ENCODE data around the gene CTAGE6. TPM values are rescaled to one million over a fixed set of nuclear protein-coding genes. Genes with fewer than 3 reads are reported as not detected.
"Not testable (repeated sequence)": the region's sequence is repeated elsewhere in the genome, so short reads cannot be mapped to it uniquely, and the experiment has no call there.

The CTAGE6 gene
- total RNA-seq, 2 experiments from 2014 or later = 0.11 to 0.34 TPM

DNA sequence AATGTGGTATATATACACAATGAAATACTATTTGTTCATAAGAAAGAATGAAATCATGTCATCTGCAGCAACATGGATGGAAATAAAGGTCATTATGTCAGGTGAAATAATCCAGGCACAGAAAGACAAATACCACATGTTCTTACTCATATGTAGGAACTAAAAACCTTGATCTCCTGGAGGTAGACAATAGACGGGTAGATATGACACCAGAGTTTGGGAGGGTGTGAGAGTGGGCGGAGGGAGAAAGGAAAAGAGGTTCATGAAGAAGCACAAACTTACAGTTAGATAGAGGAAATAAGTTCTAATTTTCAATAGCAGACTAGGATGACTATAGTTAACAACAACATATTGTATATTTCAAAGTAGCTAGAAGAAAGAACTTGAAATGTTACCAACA lies 22.1 kb upstream of the CTAGE6 start:
- H3K27ac Mint-ChIP-seq; H3K4me1 Mint-ChIP-seq (ENCODE audit: low read depth); ATAC-seq (ENCODE audit: poor library complexity); H3K27me3 ChIP-seq (ENCODE audit: control insufficient read depth in 1 of 2, insufficient read depth in 2 of 2, low read length in 2 of 2); H3K27me3 Mint-ChIP-seq; H3K9me3 Mint-ChIP-seq; H3K4me3 ChIP-seq (ENCODE audit: low read length); H3K9me3 ChIP-seq (ENCODE audit: control insufficient read depth in 1 of 2, insufficient read depth in 1 of 2, low read length in 2 of 2); CTCF ChIA-PET; H3K4me1 ChIP-seq (ENCODE audit: insufficient read depth, low read length); intact Hi-C loops (cut with DNase I, micrococcal nuclease); DNase-seq; H3K36me3 Mint-ChIP-seq (ENCODE audit: low read depth); H3K4me3 Mint-ChIP-seq; H3K27ac ChIP-seq (ENCODE audit: low read depth in 1 of 2, low read length in 2 of 2); H3K36me3 ChIP-seq (ENCODE audit: insufficient read depth, low read length); POLR2A ChIA-PET: not testable (repeated sequence)

- H3K27ac ChIP-seq (ENCODE audit: low read depth in 1 of 2, low read length in 2 of 2); H3K27me3 Mint-ChIP-seq; H3K9me3 Mint-ChIP-seq; H3K27ac Mint-ChIP-seq; H3K4me3 ChIP-seq (ENCODE audit: low read length); H3K36me3 Mint-ChIP-seq (ENCODE audit: low read depth); CTCF ChIA-PET; H3K36me3 ChIP-seq (ENCODE audit: insufficient read depth, low read length); H3K4me1 Mint-ChIP-seq (ENCODE audit: low read depth); POLR2A ChIA-PET; intact Hi-C loops (cut with DNase I, micrococcal nuclease); H3K9me3 ChIP-seq (ENCODE audit: control insufficient read depth in 1 of 2, insufficient read depth in 1 of 2, low read length in 2 of 2); H3K4me1 ChIP-seq (ENCODE audit: insufficient read depth, low read length); H3K27me3 ChIP-seq (ENCODE audit: control insufficient read depth in 1 of 2, insufficient read depth in 2 of 2, low read length in 2 of 2); DNase-seq; ATAC-seq (ENCODE audit: poor library complexity); H3K4me3 Mint-ChIP-seq: not testable (repeated sequence)
These were observed 15.4 kb upstream of the CTAGE6 start for GRCh38 chr7:143772738-143773468.

DNA sequence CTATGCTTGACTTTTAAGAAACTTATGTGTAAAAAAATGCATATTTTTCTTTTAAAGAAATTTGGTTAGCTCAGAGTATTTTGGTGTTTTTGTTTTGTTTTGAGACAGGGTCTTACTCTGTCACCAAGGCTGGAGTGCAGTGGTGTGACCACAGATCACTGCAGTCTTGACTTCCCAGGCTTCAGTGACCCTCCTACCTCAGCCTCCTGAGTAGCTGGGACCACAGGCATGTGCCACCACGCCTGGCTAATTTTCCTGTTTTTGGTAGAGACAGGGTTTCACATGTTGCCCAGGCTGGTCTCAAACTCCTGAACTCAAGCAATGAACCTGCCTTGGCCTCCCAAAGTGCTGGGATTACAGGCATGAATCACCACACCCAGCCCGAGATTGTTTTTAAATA lies 10.0 kb upstream of the CTAGE6 start:
- H3K36me3 ChIP-seq (ENCODE audit: insufficient read depth, low read length); H3K9me3 Mint-ChIP-seq; ATAC-seq (ENCODE audit: poor library complexity); H3K36me3 Mint-ChIP-seq (ENCODE audit: low read depth); H3K4me3 Mint-ChIP-seq; intact Hi-C loops (cut with DNase I, micrococcal nuclease); CTCF ChIA-PET; H3K27me3 Mint-ChIP-seq; H3K4me1 ChIP-seq (ENCODE audit: insufficient read depth, low read length); H3K9me3 ChIP-seq (ENCODE audit: control insufficient read depth in 1 of 2, insufficient read depth in 1 of 2, low read length in 2 of 2); H3K4me1 Mint-ChIP-seq (ENCODE audit: low read depth); H3K27me3 ChIP-seq (ENCODE audit: control insufficient read depth in 1 of 2, insufficient read depth in 2 of 2, low read length in 2 of 2); POLR2A ChIA-PET; H3K27ac ChIP-seq (ENCODE audit: low read depth in 1 of 2, low read length in 2 of 2); H3K4me3 ChIP-seq (ENCODE audit: low read length); H3K27ac Mint-ChIP-seq: not testable (repeated sequence)
- peak in 1 of 14 experiments; percentile 0 for DNase-seq

DNA sequence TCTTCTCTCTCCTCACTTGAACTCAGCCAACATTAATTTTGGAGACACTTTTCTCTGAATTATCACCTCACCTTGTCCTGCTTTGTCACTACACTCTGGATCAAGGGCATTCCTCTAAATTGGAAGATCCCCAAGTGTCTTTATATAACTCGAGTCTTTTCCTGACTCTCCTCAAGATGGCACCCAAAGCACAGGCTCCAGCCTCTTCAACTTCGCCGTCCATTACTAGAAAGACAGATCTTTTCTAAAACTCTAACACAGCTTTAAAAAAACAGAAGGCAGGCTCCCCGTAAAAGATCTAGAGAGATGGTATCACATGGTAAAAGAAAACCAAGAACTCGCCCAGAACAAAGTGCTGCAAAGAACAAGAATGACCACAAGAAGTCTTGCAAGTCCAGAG lies 8.2 kb upstream of the CTAGE6 start:
- intact Hi-C loops (cut with DNase I, micrococcal nuclease); CTCF ChIA-PET: not testable (repeated sequence)
- peak; percentile 76 for ATAC-seq (ENCODE audit: poor library complexity)

GRCh38 chr7:143763065-143763464 lies 5.6 kb upstream of the CTAGE6 start:
- DNase-seq; H3K4me1 Mint-ChIP-seq (ENCODE audit: low read depth); H3K36me3 ChIP-seq (ENCODE audit: insufficient read depth, low read length); H3K27me3 ChIP-seq (ENCODE audit: control insufficient read depth in 1 of 2, insufficient read depth in 2 of 2, low read length in 2 of 2); POLR2A ChIA-PET; H3K9me3 Mint-ChIP-seq; H3K4me3 ChIP-seq (ENCODE audit: low read length); H3K4me3 Mint-ChIP-seq; H3K27ac Mint-ChIP-seq; ATAC-seq (ENCODE audit: poor library complexity); H3K9me3 ChIP-seq (ENCODE audit: control insufficient read depth in 1 of 2, insufficient read depth in 1 of 2, low read length in 2 of 2); CTCF ChIA-PET; H3K36me3 Mint-ChIP-seq (ENCODE audit: low read depth); H3K27ac ChIP-seq (ENCODE audit: low read depth in 1 of 2, low read length in 2 of 2); H3K27me3 Mint-ChIP-seq; H3K4me1 ChIP-seq (ENCODE audit: insufficient read depth, low read length); intact Hi-C loops (cut with DNase I, micrococcal nuclease): not testable (repeated sequence)

More for the DNA sequence above, 8.2 kb upstream of the CTAGE6 start:
- H3K27ac ChIP-seq (ENCODE audit: low read depth in 1 of 2, low read length in 2 of 2); H3K27me3 ChIP-seq (ENCODE audit: control insufficient read depth in 1 of 2, insufficient read depth in 2 of 2, low read length in 2 of 2); H3K9me3 ChIP-seq (ENCODE audit: control insufficient read depth in 1 of 2, insufficient read depth in 1 of 2, low read length in 2 of 2); H3K9me3 Mint-ChIP-seq; H3K4me3 ChIP-seq (ENCODE audit: low read length); DNase-seq; H3K36me3 ChIP-seq (ENCODE audit: insufficient read depth, low read length); POLR2A ChIA-PET; H3K4me1 ChIP-seq (ENCODE audit: insufficient read depth, low read length); H3K4me1 Mint-ChIP-seq (ENCODE audit: low read depth); H3K27me3 Mint-ChIP-seq; H3K4me3 Mint-ChIP-seq; H3K27ac Mint-ChIP-seq; H3K36me3 Mint-ChIP-seq (ENCODE audit: low read depth): not testable (repeated sequence)

- H3K4me3 ChIP-seq (ENCODE audit: low read length); H3K27ac ChIP-seq (ENCODE audit: low read depth in 1 of 2, low read length in 2 of 2); H3K36me3 ChIP-seq (ENCODE audit: insufficient read depth, low read length); H3K27me3 ChIP-seq (ENCODE audit: control insufficient read depth in 1 of 2, insufficient read depth in 2 of 2, low read length in 2 of 2); H3K27me3 Mint-ChIP-seq; ATAC-seq (ENCODE audit: poor library complexity); H3K9me3 Mint-ChIP-seq; CTCF ChIA-PET; H3K4me1 Mint-ChIP-seq (ENCODE audit: low read depth); H3K27ac Mint-ChIP-seq; H3K9me3 ChIP-seq (ENCODE audit: control insufficient read depth in 1 of 2, insufficient read depth in 1 of 2, low read length in 2 of 2); H3K36me3 Mint-ChIP-seq (ENCODE audit: low read depth); H3K4me3 Mint-ChIP-seq; POLR2A ChIA-PET; intact Hi-C loops (cut with DNase I, micrococcal nuclease); DNase-seq; H3K4me1 ChIP-seq (ENCODE audit: insufficient read depth, low read length): not testable (repeated sequence)
These were observed 12.2 kb downstream of the CTAGE6 start for GRCh38 chr7:143745340-143745739.
